ENCODE results near the gene SLC24A5.

The SLC24A5 gene

DNA sequence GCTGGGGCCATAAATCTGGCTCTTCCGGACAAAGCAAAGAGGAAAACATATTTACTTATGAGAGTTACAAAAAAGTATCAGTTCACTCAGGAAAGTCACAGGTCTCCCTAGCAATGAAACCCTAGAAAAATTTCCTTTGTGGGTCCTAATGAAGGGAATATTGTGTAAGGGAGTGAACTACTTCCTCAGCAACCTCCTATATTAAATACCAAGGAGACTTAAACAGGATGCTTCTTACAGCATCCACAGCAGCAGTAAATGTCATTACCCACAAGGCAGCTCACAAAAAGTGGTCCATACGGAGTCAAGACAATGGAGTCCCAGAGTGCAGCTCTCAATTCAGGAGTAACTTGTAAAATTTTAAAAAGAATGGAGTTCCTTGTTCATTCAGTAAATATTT lies 14.9 kb upstream of the SLC24A5 start:
- no peaks in the 10 kb centered on the region for H3K79me1 ChIP-seq (ENCODE audit: low read length)
- H4K12ac ChIP-seq (ENCODE audit: low read depth, low read length), result no peak overlapping the region
- DNase-seq, result no peak
- no peak overlapping the region for H2BK5ac ChIP-seq (ENCODE audit: low read depth, low read length, poor library complexity)
- H3K23ac ChIP-seq (ENCODE audit: low read length), result no peak overlapping the region
- no peaks in the 10 kb centered on the region for H3K36me3 ChIP-seq (ENCODE audit: control insufficient read depth in 1 of 2, insufficient read depth in 2 of 2, low read length in 2 of 2)
- H3K9me3 ChIP-seq (ENCODE audit: insufficient read depth, low read depth, low read length), result no peaks in the 10 kb centered on the region
- H3K4me1 ChIP-seq (ENCODE audit: control insufficient read depth in 1 of 2, insufficient read depth in 2 of 2, low read length in 2 of 2), result no peaks in the 10 kb centered on the region
- H3K4ac ChIP-seq (ENCODE audit: low read depth, low read length), result no peak overlapping the region
- no peak overlapping the region for H3K9ac ChIP-seq (ENCODE audit: low read length)
- H3K4me3 ChIP-seq (ENCODE audit: low read depth, low read length), result no peak overlapping the region
- H3K4me2 ChIP-seq (ENCODE audit: low read length), result no peak overlapping the region
- no peak overlapping the region for H4K8ac ChIP-seq (ENCODE audit: low read depth, low read length)
- no CpG with 5 or more reads among the region's 2 CpGs for WGBS (ENCODE audit: extremely low coverage, insufficient coverage, insufficient read length)
- no peak overlapping the region for H2BK120ac ChIP-seq (ENCODE audit: insufficient read depth, low read length, poor library complexity)
- no peak overlapping the region for H2AK5ac ChIP-seq (ENCODE audit: low read length)
- no peak overlapping the region for H2BK12ac ChIP-seq (ENCODE audit: low read length)
- H3K79me2 ChIP-seq (ENCODE audit: control insufficient read depth, insufficient read depth, low read length, poor library complexity), result no peaks in the 10 kb centered on the region
- no peak overlapping the region for H4K91ac ChIP-seq (ENCODE audit: low read depth, low read length)
- no peak overlapping the region for H2AFZ ChIP-seq (ENCODE audit: insufficient read depth, low read length, poor library complexity)
- H3K27me3 ChIP-seq (ENCODE audit: insufficient read depth, low read length), result no peaks in the 10 kb centered on the region
- no peak overlapping the region for H3K18ac ChIP-seq (ENCODE audit: low read length)
- no peak overlapping the region for H3K27ac ChIP-seq (ENCODE audit: low read depth, low read length)
- H3K14ac ChIP-seq (ENCODE audit: low read length), result no peak overlapping the region

DNA sequence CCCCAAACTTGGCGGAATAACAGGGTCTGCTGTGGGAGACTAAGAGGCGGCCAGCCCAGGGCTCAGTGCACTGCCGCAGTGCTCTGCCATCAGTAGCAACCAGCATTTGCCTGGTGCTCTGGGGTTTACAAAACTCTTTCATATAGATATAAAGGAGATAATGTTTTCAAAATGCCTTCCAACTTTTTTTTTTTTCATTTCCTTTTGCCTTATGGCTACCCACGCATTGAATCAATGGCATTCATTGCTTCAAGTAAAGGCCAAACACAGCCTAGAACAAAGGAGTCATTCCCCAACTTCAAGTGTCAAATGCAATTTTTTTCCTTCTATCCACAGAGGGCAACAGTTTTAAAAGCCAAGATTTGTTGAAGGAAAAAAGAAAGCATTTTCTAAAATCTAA lies 11.6 kb upstream of the SLC24A5 start:
- Histone ChIP-seq H3K27me3 (ENCODE audit: insufficient read depth, low read length) (no peaks in the 10 kb centered on the region), H3K9me3 (ENCODE audit: insufficient read depth, low read depth, low read length) (no peaks in the 10 kb centered on the region)
- WGBS (ENCODE audit: extremely low coverage, insufficient coverage, insufficient read length), result no CpG with 5 or more reads among the region's 4 CpGs

DNA sequence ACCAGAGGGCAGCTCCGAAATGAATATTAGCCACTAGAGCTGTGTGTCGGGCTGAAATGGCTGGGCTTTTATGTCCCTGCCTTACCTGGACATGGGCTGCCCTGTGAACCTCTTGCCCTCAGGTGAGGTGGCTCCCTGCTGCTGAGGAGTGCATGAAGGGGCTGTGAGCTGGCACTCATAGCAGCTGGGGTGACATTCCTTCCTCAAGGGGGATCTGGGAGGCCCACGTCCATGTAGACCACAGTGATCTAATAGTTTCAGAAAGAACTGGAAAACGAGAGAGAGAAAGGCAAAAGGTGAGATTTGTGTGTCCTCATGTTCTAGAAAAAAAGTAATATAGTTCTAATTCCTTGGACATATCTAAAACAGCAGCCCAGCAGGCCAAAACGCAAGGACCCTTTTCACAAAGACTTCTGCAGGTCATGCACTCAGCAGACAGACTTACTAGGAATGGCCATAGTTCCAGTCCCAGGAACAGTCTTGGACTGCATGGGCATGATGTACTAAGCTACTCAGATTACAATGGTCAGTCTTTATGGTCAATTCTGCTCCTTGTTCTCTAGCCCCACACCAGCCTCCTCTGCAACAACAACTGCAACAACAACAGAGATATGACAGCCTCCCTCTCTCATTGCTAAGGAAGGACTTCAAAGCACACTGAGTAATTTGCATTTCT lies 10.8 kb upstream of the SLC24A5 start:
- H4K91ac ChIP-seq (ENCODE audit: low read depth, low read length), result no peak overlapping the region
- H3K4me1 ChIP-seq (ENCODE audit: control insufficient read depth in 1 of 2, insufficient read depth in 2 of 2, low read length in 2 of 2), result no peaks in the 10 kb centered on the region
- H3K36me3 ChIP-seq (ENCODE audit: control insufficient read depth in 1 of 2, insufficient read depth in 2 of 2, low read length in 2 of 2), result no peaks in the 10 kb centered on the region
- no peak overlapping the region for H2BK5ac ChIP-seq (ENCODE audit: low read depth, low read length, poor library complexity)
- H3K9me3 ChIP-seq (ENCODE audit: insufficient read depth, low read depth, low read length), result no peaks in the 10 kb centered on the region
- no peak overlapping the region for H2AK5ac ChIP-seq (ENCODE audit: low read length)
- no peaks in the 10 kb centered on the region for H3K79me2 ChIP-seq (ENCODE audit: control insufficient read depth, insufficient read depth, low read length, poor library complexity)
- no peak overlapping the region for H3K23ac ChIP-seq (ENCODE audit: low read length)
- no peak overlapping the region for H3K9ac ChIP-seq (ENCODE audit: low read length)
- H3K27ac ChIP-seq (ENCODE audit: low read depth, low read length), result no peak overlapping the region
- no peaks in the 10 kb centered on the region for H3K27me3 ChIP-seq (ENCODE audit: insufficient read depth, low read length)
- WGBS (ENCODE audit: extremely low coverage, insufficient coverage, insufficient read length), result no CpG with 5 or more reads among the region's 5 CpGs
- H3K79me1 ChIP-seq (ENCODE audit: low read length), result no peaks in the 10 kb centered on the region
- no peak overlapping the region for H2AFZ ChIP-seq (ENCODE audit: insufficient read depth, low read length, poor library complexity)
- no peak overlapping the region for H3K14ac ChIP-seq (ENCODE audit: low read length)
- no peak overlapping the region for H4K8ac ChIP-seq (ENCODE audit: low read depth, low read length)
- H2BK120ac ChIP-seq (ENCODE audit: insufficient read depth, low read length, poor library complexity), result no peak overlapping the region
- peak in 1 of 2 donors; percentile 11 for DNase-seq
- no peak overlapping the region for H2BK12ac ChIP-seq (ENCODE audit: low read length)
- no peak overlapping the region for H4K12ac ChIP-seq (ENCODE audit: low read depth, low read length)
- no peak overlapping the region for H3K18ac ChIP-seq (ENCODE audit: low read length)
- H3K4me2 ChIP-seq (ENCODE audit: low read length), result no peak overlapping the region
- no peak overlapping the region for H3K4ac ChIP-seq (ENCODE audit: low read depth, low read length)
- H3K4me3 ChIP-seq (ENCODE audit: low read depth, low read length), result no peak overlapping the region

More for the DNA sequence above, 11.6 kb upstream of the SLC24A5 start:
- H3K18ac ChIP-seq (ENCODE audit: low read length), result no peak overlapping the region
- no peak overlapping the region for H3K9ac ChIP-seq (ENCODE audit: low read length)
- H3K79me2 ChIP-seq (ENCODE audit: control insufficient read depth, insufficient read depth, low read length, poor library complexity), result no peaks in the 10 kb centered on the region
- DNase-seq, result no peak
- H4K12ac ChIP-seq (ENCODE audit: low read depth, low read length), result no peak overlapping the region
- H3K14ac ChIP-seq (ENCODE audit: low read length), result no peak overlapping the region
- H3K79me1 ChIP-seq (ENCODE audit: low read length), result no peaks in the 10 kb centered on the region
- no peak overlapping the region for H3K4ac ChIP-seq (ENCODE audit: low read depth, low read length)
- H2BK5ac ChIP-seq (ENCODE audit: low read depth, low read length, poor library complexity), result no peak overlapping the region
- no peaks in the 10 kb centered on the region for H3K4me1 ChIP-seq (ENCODE audit: control insufficient read depth in 1 of 2, insufficient read depth in 2 of 2, low read length in 2 of 2)
- no peak overlapping the region for H2AFZ ChIP-seq (ENCODE audit: insufficient read depth, low read length, poor library complexity)
- no peak overlapping the region for H3K4me3 ChIP-seq (ENCODE audit: low read depth, low read length)
- H3K27ac ChIP-seq (ENCODE audit: low read depth, low read length), result no peak overlapping the region
- H4K8ac ChIP-seq (ENCODE audit: low read depth, low read length), result no peak overlapping the region
- H3K36me3 ChIP-seq (ENCODE audit: control insufficient read depth in 1 of 2, insufficient read depth in 2 of 2, low read length in 2 of 2), result no peaks in the 10 kb centered on the region
- no peak overlapping the region for H2AK5ac ChIP-seq (ENCODE audit: low read length)
- H3K23ac ChIP-seq (ENCODE audit: low read length), result no peak overlapping the region
- no peak overlapping the region for H2BK120ac ChIP-seq (ENCODE audit: insufficient read depth, low read length, poor library complexity)
- no peak overlapping the region for H4K91ac ChIP-seq (ENCODE audit: low read depth, low read length)
- no peak overlapping the region for H3K4me2 ChIP-seq (ENCODE audit: low read length)
- H2BK12ac ChIP-seq (ENCODE audit: low read length), result no peak overlapping the region

DNA sequence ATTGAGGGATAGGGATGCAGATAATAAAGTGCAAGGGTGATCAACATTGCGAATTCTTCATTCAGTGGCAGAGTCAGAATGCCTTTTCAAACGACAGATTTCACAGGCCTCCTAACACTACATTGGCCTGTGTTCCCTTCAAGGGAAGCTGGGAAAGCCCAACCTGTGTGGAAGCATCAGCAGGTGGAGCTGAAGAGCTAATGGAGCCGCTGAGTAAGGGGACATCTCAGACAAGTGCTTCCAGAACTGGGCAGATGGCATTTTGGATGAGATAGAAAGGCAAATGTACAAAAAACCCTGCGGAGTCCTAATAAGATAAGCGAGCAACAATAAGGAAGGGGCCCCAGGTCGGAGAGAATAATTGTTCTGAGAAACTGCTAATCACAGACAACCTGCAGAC lies 8.5 kb upstream of the SLC24A5 start:
- H3K23ac ChIP-seq (ENCODE audit: low read length), result no peak overlapping the region

More for the DNA sequence above, 8.5 kb upstream of the SLC24A5 start:
- H3K4me2 ChIP-seq (ENCODE audit: low read length), result no peak overlapping the region
- no peaks in the 10 kb centered on the region for H3K27me3 ChIP-seq (ENCODE audit: insufficient read depth, low read length)
- no peaks in the 10 kb centered on the region for H3K9me3 ChIP-seq (ENCODE audit: insufficient read depth, low read depth, low read length)
- no peak overlapping the region for H2BK5ac ChIP-seq (ENCODE audit: low read depth, low read length, poor library complexity)
- peak in 1 of 2 donors; percentile 25 for DNase-seq
- no peaks in the 10 kb centered on the region for H3K79me2 ChIP-seq (ENCODE audit: control insufficient read depth, insufficient read depth, low read length, poor library complexity)
- WGBS (ENCODE audit: extremely low coverage, insufficient coverage, insufficient read length), result no CpG with 5 or more reads among the region's 6 CpGs
- no peak overlapping the region for H4K91ac ChIP-seq (ENCODE audit: low read depth, low read length)
- H3K4ac ChIP-seq (ENCODE audit: low read depth, low read length), result no peak overlapping the region
- no peak overlapping the region for H4K12ac ChIP-seq (ENCODE audit: low read depth, low read length)
- no peak overlapping the region for H3K27ac ChIP-seq (ENCODE audit: low read depth, low read length)
- no peak overlapping the region for H2AK5ac ChIP-seq (ENCODE audit: low read length)
- H3K14ac ChIP-seq (ENCODE audit: low read length), result no peak overlapping the region
- H3K79me1 ChIP-seq (ENCODE audit: low read length), result no peaks in the 10 kb centered on the region
- no peaks in the 10 kb centered on the region for H3K36me3 ChIP-seq (ENCODE audit: control insufficient read depth in 1 of 2, insufficient read depth in 2 of 2, low read length in 2 of 2)
- H2AFZ ChIP-seq (ENCODE audit: insufficient read depth, low read length, poor library complexity), result no peak overlapping the region
- no peak overlapping the region for H2BK12ac ChIP-seq (ENCODE audit: low read length)
- no peak overlapping the region for H4K8ac ChIP-seq (ENCODE audit: low read depth, low read length)
- no peak overlapping the region for H3K4me3 ChIP-seq (ENCODE audit: low read depth, low read length)
- no peaks in the 10 kb centered on the region for H3K4me1 ChIP-seq (ENCODE audit: control insufficient read depth in 1 of 2, insufficient read depth in 2 of 2, low read length in 2 of 2)
- no peak overlapping the region for H3K18ac ChIP-seq (ENCODE audit: low read length)
- no peak overlapping the region for H2BK120ac ChIP-seq (ENCODE audit: insufficient read depth, low read length, poor library complexity)
- H3K9ac ChIP-seq (ENCODE audit: low read length), result no peak overlapping the region
